ENCODE measurements around the gene ALOXE3.
A peak's percentile ranks its signal among the peaks of the same experiment; 100 is the strongest.
"Not testable (repeated sequence)": the region's sequence is repeated elsewhere in the genome, so short reads cannot be mapped to it uniquely, and the experiment has no call there.

ALOXE3 gene

DNA sequence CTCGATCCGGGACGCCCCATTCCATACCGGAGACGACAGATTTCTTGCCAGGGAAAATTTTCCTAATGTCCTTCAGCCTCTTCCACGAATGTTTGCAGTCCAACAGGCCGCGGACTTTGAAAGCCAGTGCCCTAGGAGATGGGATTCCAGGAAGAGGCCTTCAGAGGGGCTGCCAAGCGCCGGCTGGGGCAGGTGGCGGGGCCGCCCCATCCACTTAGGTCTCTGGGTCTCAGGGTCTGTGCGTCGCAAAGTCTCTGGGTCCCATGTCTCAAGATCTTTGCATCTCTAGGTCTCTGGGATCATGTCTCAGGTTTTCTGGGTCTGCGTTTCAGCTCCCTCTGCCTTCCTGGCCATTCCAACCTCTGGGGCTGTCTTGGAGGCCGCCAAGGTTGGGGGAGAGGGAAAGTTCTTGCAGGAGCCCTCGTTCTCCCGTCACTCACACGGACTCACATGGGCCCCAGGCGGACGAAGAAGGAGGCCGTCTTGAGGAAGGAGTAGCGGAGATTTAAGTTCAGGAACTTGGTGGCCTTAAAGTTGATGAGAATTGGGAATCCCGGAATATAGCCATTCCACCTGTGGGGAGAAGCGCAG is 38.0 kb downstream of the ALOXE3 start:
- peaks cover 16 to 21% of the 10 kb centered on the region in 2 donors for H3K27me3 Mint-ChIP-seq
- H3K27ac Mint-ChIP-seq, result peak overlapping the region in 1 of 2 donors; percentile 87
- H3K9me3 Mint-ChIP-seq, result no peaks in the 10 kb centered on the region
- ATAC-seq (replicated peaks) (no peak), DNase-seq (no peak)
- H3K4me3 Mint-ChIP-seq, result peak overlapping the region; percentile 86 to 90
- peaks cover 4 to 12% of the 10 kb centered on the region in 2 donors for H3K4me1 Mint-ChIP-seq (ENCODE audit: low read depth in 2 of 2)
- H3K36me3 Mint-ChIP-seq (ENCODE audit: insufficient read depth), result no peaks in the 10 kb centered on the region

DNA sequence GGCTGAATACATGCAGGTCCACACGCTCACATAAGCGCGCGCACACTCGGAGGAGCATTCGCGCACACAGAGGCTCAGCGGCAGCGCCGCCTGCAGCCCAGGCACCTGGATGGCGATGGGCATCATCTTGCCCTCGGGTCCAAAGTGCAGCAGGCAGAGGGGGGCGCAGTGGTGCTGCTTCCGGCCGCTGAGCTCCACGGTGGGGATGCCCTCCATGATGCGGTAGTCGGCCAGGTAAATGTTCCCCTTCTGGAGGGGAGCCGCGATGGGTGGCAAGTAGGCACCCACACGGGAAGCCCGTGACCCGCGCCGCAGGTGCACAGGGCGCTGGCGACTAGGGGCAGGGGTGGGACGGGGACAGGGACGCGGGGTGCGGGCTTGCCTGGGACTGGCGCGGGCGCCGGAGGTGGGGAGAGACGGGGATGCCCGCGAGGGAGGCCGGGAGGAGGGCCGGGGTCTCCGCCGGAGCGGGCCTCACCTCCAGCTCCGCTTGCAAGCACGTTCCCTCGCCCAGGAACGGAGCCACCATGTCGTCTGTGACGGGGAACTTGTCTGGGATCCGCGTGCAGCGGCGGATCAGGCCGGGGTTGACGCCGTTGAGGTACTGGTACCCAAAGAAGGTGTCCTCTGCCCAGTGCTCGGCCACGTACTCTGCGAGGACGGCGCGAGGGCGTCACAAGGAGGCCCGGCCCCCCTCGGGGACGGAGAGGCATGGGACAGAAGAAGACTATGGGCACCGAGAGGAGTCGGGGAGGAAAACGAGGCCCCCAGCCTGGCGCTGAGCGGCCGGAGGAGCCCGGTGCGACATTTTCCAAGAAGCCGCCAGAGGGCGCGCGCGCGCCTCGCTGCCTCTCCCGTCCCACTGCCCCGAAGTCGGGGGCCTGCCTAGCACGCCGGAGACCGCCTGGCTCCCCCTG is 38.8 kb downstream of the ALOXE3 start:
- Mint-ChIP-seq H3K9me3 (no peaks in the 10 kb centered on the region), H3K4me3 (peak overlapping the region; percentile 86 to 90), H3K36me3 (ENCODE audit: insufficient read depth) (no peaks in the 10 kb centered on the region), H3K4me1 (ENCODE audit: low read depth in 2 of 2) (peaks cover 7 to 12% of the 10 kb centered on the region in 2 donors), H3K27me3 (peaks cover 22 to 23% of the 10 kb centered on the region in 2 donors), H3K27ac (peak overlapping the region; percentile 28 to 87)
- peak; percentile 65 to 75 (median 67) for DNase-seq
- ATAC-seq (replicated peaks), result peak; percentile 86

DNA sequence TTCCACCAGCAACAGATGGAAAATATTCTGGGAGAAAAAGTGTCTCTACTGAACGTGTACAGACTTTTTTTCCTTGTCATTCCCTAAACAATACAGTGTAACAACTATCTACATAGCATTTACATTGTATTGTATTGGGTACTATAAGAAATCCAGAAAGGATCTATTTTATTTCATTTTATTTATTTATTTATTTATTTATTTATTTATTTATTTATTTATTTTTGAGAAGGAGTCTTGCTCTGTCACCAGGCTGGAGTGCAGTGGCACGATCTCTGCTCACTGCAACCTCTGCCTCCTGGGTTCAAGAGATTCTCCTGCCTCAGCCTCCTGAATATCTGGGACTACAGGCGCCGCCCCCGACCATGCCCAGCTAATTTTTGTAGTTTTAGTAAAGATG is 40.4 kb downstream of the ALOXE3 start:
- ATAC-seq (replicated peaks), result not testable (repeated sequence)

DNA sequence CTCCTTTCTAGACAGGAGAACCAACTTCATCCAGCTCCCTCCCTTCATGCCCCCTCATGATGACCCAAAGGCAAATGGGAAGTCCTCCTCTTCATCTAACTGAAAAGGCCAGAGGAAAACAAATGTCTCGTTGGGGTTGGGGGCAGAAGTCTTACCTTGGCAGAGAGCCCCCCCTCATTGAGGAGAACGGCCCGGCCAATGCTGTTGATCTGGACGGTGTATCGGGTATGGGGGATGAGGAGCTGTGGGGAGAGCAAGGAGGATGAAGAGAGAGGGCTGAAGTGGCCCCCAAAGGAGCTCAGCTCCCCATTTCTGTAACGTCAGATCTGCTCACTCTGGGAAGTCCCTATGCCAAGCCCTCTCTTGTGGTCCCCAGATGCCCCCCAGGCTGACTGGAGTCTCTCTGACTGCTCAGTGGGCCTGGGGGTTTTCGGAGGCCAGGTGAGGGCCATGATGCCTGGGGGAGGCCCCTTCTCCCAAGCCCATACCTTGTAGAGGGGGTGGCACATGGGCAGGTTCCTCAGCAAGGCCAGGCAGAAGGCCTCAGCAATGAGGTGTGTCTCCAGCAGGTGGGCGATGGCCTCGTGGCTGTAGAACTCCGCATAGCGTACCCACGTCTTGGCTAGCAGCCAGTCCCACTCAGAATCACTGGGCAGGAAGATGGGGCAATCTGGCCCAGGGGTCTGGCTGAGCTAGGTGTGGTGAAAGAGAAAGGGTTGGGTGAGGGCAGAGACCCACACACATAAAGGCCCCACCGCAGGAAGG is 41.6 kb downstream of the ALOXE3 start:
- Mint-ChIP-seq H3K9me3 (no peaks in the 10 kb centered on the region), H3K36me3 (ENCODE audit: insufficient read depth) (peaks cover 3% of the 10 kb centered on the region), H3K27ac (no peak overlapping the region), H3K27me3 (peaks cover 45 to 47% of the 10 kb centered on the region in 2 donors), H3K4me1 (ENCODE audit: low read depth in 2 of 2) (peaks cover 28 to 30% of the 10 kb centered on the region in 2 donors), H3K4me3 (no peak overlapping the region)
- ATAC-seq (replicated peaks), result no peak
- no peak for DNase-seq

More for the DNA sequence above, 40.4 kb downstream of the ALOXE3 start:
- H3K36me3 Mint-ChIP-seq (ENCODE audit: insufficient read depth); DNase-seq; H3K9me3 Mint-ChIP-seq; H3K27ac Mint-ChIP-seq: not testable (repeated sequence)
- Mint-ChIP-seq H3K27me3 (peaks cover 32 to 37% of the 10 kb centered on the region in 2 donors), H3K4me3 (peak overlapping the region in 1 of 2 donors; percentile 41), H3K4me1 (ENCODE audit: low read depth in 2 of 2) (peaks cover 22 to 24% of the 10 kb centered on the region in 2 donors)

DNA sequence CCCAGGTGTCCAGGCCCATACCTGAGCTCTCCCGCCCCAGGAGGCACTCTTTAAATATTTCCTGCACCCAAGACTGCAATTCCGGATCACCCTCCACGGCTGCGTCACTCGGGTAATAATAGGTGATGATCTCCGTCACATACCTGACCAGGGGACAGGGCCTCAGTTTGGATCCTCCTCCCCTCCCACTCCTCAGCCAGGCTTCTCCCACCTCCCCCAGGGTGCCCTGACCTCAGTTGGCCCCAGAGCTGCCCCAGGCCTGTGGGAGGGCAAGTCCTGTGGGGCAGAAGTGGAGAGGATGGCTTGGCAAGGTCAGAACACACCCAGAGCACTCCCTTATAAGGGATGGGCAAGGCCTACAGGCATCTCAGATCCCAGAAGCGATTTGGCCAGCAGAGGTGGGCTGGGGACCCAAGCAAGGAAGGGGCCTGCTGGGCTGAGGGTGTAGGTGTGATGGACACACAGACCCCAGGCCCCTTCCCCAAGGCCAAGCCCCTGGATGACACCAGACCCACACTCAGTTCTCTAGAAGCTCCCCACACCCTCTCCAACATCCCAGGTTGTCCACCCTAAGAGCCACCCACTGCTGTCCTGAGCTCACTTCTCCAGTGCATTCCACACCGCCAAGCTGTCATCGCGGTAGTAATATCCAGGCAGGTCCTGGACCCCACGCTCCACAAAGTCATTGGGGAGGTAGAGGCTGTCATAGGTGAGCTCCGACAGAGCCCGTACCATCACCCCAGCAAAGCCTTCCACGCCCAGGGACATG is 42.6 kb downstream of the ALOXE3 start:
- H3K9me3 Mint-ChIP-seq, result no peaks in the 10 kb centered on the region
- ATAC-seq (replicated peaks) (no peak), DNase-seq (no peak)
- H3K36me3 Mint-ChIP-seq (ENCODE audit: insufficient read depth), result peaks cover 3% of the 10 kb centered on the region
- H3K4me1 Mint-ChIP-seq (ENCODE audit: low read depth in 2 of 2), result peaks cover 28 to 30% of the 10 kb centered on the region in 2 donors
- peaks cover 54 to 57% of the 10 kb centered on the region in 2 donors for H3K27me3 Mint-ChIP-seq
- H3K4me3 Mint-ChIP-seq, result no peak overlapping the region
- H3K27ac Mint-ChIP-seq, result no peak overlapping the region

DNA sequence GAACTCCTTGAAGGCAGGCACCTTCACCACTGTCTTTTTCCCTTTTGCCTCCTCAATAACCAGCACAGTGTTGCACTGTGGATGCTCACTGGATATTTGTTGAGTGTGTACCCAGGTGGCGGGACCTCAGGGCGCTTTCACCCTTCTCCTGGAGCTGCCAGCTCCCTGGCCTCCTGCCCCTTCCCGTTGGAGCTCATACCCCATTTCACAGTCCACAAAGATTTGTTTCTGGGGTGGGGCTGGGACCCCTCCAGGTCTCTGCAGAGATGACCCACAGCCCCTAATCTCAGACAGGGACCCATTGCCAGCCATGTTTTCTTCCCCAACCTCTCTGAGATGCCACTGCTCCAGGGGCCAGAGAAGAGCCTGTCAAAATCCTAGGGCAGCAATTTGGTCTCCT is 43.2 kb downstream of the ALOXE3 start:
- peaks cover 61 to 62% of the 10 kb centered on the region in 2 donors for H3K27me3 Mint-ChIP-seq
- DNase-seq (no peak), ATAC-seq (replicated peaks) (no peak)
- H3K9me3 Mint-ChIP-seq, result no peaks in the 10 kb centered on the region
- H3K4me3 Mint-ChIP-seq, result no peak overlapping the region
- peaks cover 25 to 28% of the 10 kb centered on the region in 2 donors for H3K4me1 Mint-ChIP-seq (ENCODE audit: low read depth in 2 of 2)
- peak overlapping the region in 1 of 2 donors; percentile 2 for H3K27ac Mint-ChIP-seq
- peaks cover 3% of the 10 kb centered on the region for H3K36me3 Mint-ChIP-seq (ENCODE audit: insufficient read depth)

DNA sequence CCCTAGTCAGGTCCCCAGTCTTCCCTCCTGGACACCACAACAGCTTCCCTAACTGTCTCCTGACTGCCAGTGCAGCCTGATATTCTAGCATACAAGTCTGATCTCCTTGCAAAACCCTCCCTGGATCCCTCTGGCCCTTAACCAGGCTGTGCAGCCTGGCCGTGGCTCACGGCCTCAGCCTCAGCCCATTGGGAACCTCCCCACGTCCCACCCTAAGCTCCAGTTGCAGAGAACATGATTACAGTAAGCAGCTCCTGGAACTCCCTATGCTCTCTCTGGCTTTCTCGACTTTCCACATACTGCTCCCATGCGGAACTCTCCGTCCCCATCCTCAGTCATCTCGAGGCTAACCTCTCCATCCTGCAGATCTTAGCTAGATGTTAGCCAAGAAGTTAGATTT is 43.8 kb downstream of the ALOXE3 start:
- H3K4me3 Mint-ChIP-seq, result no peak overlapping the region
- peaks cover 62 to 66% of the 10 kb centered on the region in 2 donors for H3K27me3 Mint-ChIP-seq
- ATAC-seq (replicated peaks), result no peak
- peak overlapping the region in 1 of 2 donors; percentile 2 for H3K27ac Mint-ChIP-seq
- DNase-seq, result no peak
- H3K36me3 Mint-ChIP-seq (ENCODE audit: insufficient read depth), result peaks cover 3% of the 10 kb centered on the region
- H3K4me1 Mint-ChIP-seq (ENCODE audit: low read depth in 2 of 2), result peaks cover 21 to 24% of the 10 kb centered on the region in 2 donors
- no peaks in the 10 kb centered on the region for H3K9me3 Mint-ChIP-seq

DNA sequence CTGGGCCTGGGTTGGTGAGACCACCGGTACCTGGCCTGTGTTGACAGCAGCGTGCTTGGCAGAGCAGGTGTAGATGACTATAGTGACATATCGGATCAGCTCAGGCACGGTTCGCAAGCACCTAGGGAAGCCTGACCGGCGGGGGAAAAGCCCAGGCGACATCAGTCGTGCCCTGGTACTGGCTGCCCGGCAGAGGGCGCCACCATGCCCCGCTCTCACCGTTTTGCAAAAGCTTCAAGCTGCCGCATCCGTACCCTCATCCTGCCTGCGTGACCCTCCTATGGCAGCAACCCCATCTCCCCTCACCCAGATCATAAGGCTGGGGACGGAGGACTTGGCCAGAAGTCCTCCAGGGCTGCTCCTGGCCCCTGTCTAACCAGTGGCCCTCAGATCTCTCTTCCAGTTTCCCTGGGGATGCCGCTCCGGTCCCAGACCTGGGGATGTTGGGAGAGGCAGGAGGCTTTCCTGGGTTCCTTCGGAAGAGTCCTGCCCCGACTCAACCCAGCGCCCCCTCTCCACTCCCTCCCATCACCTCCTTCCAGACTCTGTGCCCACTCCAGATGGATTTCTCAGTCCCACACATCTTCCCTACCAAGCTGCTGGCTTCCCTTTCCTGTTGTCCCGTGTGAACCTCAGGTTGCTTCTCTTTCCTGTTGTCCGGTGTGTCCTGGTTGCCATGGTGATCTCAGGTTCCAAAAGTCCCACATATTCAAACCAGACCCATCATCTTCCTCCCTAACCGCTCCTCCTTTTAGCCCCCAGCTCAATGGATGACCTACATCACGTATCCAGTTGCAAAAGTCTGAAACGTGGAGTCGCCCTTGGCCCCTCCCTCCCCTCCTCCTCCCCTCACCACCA is 44.5 kb downstream of the ALOXE3 start:
- peaks cover 62 to 73% of the 10 kb centered on the region in 2 donors for H3K27me3 Mint-ChIP-seq

DNA sequence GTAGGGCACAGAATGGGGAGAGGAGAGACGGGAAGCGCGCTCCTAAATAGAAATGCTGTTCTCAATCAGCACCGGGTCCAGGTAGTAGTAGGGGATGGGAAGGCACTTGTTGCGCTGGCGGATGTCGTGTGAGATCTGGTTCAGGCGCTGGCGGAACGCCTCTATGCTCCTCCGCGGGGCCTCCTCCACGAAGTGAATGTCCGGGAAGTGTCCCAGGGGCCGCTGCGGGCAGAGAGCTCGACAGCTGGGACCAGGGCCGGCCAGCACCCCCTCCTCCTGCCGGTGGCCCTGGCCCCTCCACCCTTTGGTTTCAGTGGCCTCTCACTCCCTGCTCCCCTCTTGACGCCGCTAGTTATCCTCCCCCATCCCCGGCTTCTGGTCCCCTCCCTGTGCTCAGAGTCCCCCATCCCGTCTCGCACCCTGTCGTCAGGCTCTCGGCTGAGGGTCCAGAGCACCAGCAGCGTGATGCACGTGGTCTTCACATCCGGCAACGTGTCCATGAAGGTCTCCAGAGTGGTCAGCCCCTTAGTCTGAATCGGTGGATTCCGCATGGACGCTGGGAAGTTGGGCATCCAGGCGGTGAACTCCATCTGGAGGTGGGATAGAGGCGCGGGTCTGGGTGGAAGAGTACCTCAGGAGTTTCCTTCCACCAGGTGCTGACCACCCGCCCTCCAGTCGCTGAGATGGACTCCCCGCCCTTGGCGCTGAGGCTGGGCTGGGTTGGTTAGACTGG is 45.4 kb downstream of the ALOXE3 start:
- DNase-seq, result no peak
- Mint-ChIP-seq H3K27ac (peak overlapping the region in 1 of 2 donors; percentile 46), H3K4me3 (peak overlapping the region; percentile 64 to 74), H3K36me3 (ENCODE audit: insufficient read depth) (peaks cover 3% of the 10 kb centered on the region), H3K27me3 (peaks cover 62 to 74% of the 10 kb centered on the region in 2 donors), H3K9me3 (no peaks in the 10 kb centered on the region), H3K4me1 (ENCODE audit: low read depth in 2 of 2) (peaks cover 18 to 24% of the 10 kb centered on the region in 2 donors)
- ATAC-seq (replicated peaks), result peak; percentile 40

More for the DNA sequence above, 44.5 kb downstream of the ALOXE3 start:
- H3K36me3 Mint-ChIP-seq (ENCODE audit: insufficient read depth), result peaks cover 3% of the 10 kb centered on the region
- peaks cover 18 to 24% of the 10 kb centered on the region in 2 donors for H3K4me1 Mint-ChIP-seq (ENCODE audit: low read depth in 2 of 2)
- peak overlapping the region; percentile 20 to 46 for H3K27ac Mint-ChIP-seq
- ATAC-seq (replicated peaks) (peak; percentile 95), DNase-seq (peak; percentile 81 to 84 (median 81))
- no peaks in the 10 kb centered on the region for H3K9me3 Mint-ChIP-seq
- H3K4me3 Mint-ChIP-seq, result peak overlapping the region; percentile 64 to 74

DNA sequence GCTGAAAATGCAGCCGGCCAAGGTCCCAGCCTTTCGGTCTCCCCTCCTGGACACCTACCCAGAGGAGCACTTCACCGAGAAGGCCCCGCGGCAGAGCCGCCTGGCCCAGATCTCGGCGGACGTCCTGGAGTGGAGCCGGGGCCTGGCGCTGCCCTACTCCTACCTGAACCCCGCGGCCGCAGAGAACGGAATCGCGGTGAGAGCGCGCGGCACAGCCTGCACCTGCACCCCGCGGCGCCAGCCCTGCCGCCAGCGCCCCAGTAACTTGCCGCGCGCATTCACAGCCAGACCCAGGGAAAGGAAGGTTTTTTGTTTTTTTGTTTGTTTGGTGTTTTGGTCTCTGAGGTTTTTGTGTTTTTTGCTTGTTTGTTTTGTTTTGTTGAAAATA is 46.0 kb downstream of the ALOXE3 start:
- peak overlapping the region; percentile 64 to 74 for H3K4me3 Mint-ChIP-seq
- H3K9me3 Mint-ChIP-seq, result no peaks in the 10 kb centered on the region
- H3K4me1 Mint-ChIP-seq (ENCODE audit: low read depth in 2 of 2), result peaks cover 18 to 24% of the 10 kb centered on the region in 2 donors
- DNase-seq (no peak), ATAC-seq (replicated peaks) (peak; percentile 23)
- no peak overlapping the region for H3K27ac Mint-ChIP-seq
- peaks cover 58 to 74% of the 10 kb centered on the region in 2 donors for H3K27me3 Mint-ChIP-seq
- H3K36me3 Mint-ChIP-seq (ENCODE audit: insufficient read depth), result peaks cover 3% of the 10 kb centered on the region

DNA sequence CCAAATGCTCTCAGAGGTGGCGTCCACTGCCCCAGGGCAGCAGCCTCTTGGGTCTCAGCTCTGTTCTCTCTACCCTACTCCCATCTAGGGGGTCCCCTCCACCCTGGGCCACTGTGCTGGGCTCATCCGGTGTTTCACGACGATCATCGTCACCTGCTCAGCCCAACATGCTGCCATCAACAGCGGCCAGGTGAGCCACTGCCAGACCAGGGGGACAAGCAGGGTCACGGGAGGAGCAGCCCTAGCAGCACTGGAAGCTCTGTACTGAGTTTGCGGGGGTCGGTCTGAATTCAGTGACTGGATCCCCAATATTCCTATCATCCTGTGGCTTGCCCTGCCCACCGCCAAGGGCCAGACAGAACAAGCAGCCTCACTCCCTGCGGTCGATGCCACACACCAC is 46.8 kb downstream of the ALOXE3 start:
- peaks cover 3% of the 10 kb centered on the region for H3K36me3 Mint-ChIP-seq (ENCODE audit: insufficient read depth)
- no peak overlapping the region for H3K27ac Mint-ChIP-seq
- peaks cover 18 to 24% of the 10 kb centered on the region in 2 donors for H3K4me1 Mint-ChIP-seq (ENCODE audit: low read depth in 2 of 2)
- ATAC-seq (replicated peaks) (no peak), DNase-seq (no peak)
- peaks cover 56 to 74% of the 10 kb centered on the region in 2 donors for H3K27me3 Mint-ChIP-seq
- H3K9me3 Mint-ChIP-seq, result no peaks in the 10 kb centered on the region
- no peak overlapping the region for H3K4me3 Mint-ChIP-seq

All from effector memory CD8-positive, alpha-beta T cell (primary cell).